ENCODE measurements around the gene MT1HL1. TPM values are rescaled to one million over a fixed set of nuclear protein-coding genes. Genes with fewer than 3 reads are reported as not detected.

The MT1HL1 gene
- total and polyA plus RNA-seq, 4 donors = 0.78 TPM; not detected in 3

DNA sequence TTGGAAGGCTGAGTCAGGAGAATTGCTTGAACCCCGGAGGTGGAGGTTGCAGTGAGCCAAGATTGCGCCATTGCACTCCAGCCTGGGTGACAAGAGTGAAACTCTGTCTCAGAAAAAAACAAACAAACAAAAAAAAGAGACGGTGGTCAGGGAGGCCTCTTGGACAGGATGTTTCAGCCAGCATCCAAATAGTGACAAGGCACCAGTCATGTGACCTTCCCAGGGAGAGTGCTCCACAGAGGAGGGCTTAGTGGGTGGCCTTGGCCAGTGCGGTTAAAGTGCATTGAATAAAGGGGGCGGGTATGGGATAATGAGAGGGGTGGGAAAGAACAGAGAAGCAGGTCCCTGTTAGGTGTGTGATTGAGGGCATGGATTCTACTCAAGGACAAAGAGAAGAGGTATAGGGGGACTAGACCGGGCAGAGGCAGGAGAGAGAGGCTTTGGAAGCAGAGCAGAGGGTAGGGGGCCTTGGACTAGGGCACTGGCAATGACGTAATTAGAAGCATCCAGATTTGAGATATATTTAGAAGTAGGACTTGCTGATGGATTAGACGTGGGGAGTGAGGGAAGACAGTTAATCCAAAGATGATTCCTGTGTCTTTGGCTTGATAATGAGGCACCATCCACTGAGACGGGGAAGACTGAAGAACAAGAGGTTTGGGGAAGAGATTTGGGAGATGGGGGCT is 25.8 kb upstream of the MT1HL1 start:
- WGBS = 62% methylated on average over 9 of the region's 9 CpGs
- Histone ChIP-seq H3K9me3 (ENCODE audit: control insufficient read depth in 4 of 4, low read length in 3 of 4) (no peaks in the 10 kb centered on the region), H3K27ac (ENCODE audit: low read depth in 1 of 2, low read length in 2 of 2) (no peak overlapping the region), H3K36me3 (ENCODE audit: control insufficient read depth in 4 of 4, insufficient read depth in 3 of 4, low read depth in 1 of 4, low read length in 3 of 4) (no peaks in the 10 kb centered on the region), H3K9ac (ENCODE audit: low read depth in 1 of 2, low read length in 2 of 2) (no peak overlapping the region), H3K27me3 (ENCODE audit: control insufficient read depth in 4 of 4, insufficient read depth in 4 of 4, low read length in 3 of 4) (peaks cover 0 to 4% (median 0%) of the 10 kb centered on the region in 4 donors), H3K4me3 (ENCODE audit: low read depth in 1 of 3, low read length in 3 of 3) (no peak overlapping the region), H3K4me1 (ENCODE audit: control insufficient read depth in 4 of 4, insufficient read depth in 4 of 4, low read length in 3 of 4) (no peaks in the 10 kb centered on the region)
- TF ChIP-seq HNF4G (IDR thresholded peaks at IDR 0.05) = no peak
- TF ChIP-seq NR2F2 (IDR thresholded peaks at IDR 0.05) = no peak
- TF ChIP-seq EGR1 (IDR thresholded peaks at IDR 0.05; ENCODE audit: low read depth in 2 of 2) = no peak
- TF ChIP-seq, protein P1, sequence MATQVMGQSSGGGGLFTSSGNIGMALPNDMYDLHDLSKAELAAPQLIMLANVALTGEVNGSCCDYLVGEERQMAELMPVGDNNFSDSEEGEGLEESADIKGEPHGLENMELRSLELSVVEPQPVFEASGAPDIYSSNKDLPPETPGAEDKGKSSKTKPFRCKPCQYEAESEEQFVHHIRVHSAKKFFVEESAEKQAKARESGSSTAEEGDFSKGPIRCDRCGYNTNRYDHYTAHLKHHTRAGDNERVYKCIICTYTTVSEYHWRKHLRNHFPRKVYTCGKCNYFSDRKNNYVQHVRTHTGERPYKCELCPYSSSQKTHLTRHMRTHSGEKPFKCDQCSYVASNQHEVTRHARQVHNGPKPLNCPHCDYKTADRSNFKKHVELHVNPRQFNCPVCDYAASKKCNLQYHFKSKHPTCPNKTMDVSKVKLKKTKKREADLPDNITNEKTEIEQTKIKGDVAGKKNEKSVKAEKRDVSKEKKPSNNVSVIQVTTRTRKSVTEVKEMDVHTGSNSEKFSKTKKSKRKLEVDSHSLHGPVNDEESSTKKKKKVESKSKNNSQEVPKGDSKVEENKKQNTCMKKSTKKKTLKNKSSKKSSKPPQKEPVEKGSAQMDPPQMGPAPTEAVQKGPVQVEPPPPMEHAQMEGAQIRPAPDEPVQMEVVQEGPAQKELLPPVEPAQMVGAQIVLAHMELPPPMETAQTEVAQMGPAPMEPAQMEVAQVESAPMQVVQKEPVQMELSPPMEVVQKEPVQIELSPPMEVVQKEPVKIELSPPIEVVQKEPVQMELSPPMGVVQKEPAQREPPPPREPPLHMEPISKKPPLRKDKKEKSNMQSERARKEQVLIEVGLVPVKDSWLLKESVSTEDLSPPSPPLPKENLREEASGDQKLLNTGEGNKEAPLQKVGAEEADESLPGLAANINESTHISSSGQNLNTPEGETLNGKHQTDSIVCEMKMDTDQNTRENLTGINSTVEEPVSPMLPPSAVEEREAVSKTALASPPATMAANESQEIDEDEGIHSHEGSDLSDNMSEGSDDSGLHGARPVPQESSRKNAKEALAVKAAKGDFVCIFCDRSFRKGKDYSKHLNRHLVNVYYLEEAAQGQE (IDR thresholded peaks at IDR 0.05) = no peak
- TF ChIP-seq RXRA (IDR thresholded peaks at IDR 0.05) = no peak
- TF ChIP-seq GABPA (IDR thresholded peaks at IDR 0.05 in 1 of 2, conservative IDR thresholded peaks at IDR 0.05 in 1 of 2) = no peak
- no peak for TF ChIP-seq HNF4A (conservative IDR thresholded peaks at IDR 0.05)
- no peak for TF ChIP-seq YY1 (IDR thresholded peaks at IDR 0.05)
- no peak for DNase-seq (ENCODE audit: low spot score)

DNA sequence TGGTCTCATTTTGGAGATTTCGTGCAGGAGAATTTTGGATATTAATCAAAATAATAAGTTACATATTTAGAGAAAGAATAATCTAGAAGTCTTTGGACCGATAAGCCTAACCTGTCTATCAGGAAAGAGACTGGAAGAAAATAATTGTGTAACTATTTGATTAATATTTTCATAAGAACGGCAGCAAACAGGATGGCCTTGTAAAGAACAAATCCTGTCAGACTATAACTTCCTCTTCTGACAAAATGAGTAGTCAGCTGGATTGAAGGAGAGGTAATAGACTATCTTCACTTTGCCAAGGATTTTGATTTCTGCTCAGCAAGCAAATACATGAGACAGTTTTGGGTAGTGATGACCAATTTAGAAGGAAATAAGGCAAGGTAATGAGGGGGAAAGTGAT is 25.0 kb upstream of the MT1HL1 start:
- Histone ChIP-seq H3K9ac (ENCODE audit: low read depth in 1 of 2, low read length in 2 of 2) (no peak overlapping the region), H3K9me3 (ENCODE audit: control insufficient read depth in 4 of 4, low read length in 3 of 4) (no peaks in the 10 kb centered on the region), H3K36me3 (ENCODE audit: control insufficient read depth in 4 of 4, insufficient read depth in 3 of 4, low read depth in 1 of 4, low read length in 3 of 4) (no peaks in the 10 kb centered on the region), H3K4me1 (ENCODE audit: control insufficient read depth in 4 of 4, insufficient read depth in 4 of 4, low read length in 3 of 4) (no peaks in the 10 kb centered on the region), H3K27ac (ENCODE audit: low read depth in 1 of 2, low read length in 2 of 2) (no peak overlapping the region), H3K27me3 (ENCODE audit: control insufficient read depth in 4 of 4, insufficient read depth in 4 of 4, low read length in 3 of 4) (peaks cover 0 to 4% (median 0%) of the 10 kb centered on the region in 4 donors), H3K4me3 (ENCODE audit: low read depth in 1 of 3, low read length in 3 of 3) (no peak overlapping the region)
- DNase-seq (ENCODE audit: low spot score) = no peak
- TF ChIP-seq, protein P2, sequence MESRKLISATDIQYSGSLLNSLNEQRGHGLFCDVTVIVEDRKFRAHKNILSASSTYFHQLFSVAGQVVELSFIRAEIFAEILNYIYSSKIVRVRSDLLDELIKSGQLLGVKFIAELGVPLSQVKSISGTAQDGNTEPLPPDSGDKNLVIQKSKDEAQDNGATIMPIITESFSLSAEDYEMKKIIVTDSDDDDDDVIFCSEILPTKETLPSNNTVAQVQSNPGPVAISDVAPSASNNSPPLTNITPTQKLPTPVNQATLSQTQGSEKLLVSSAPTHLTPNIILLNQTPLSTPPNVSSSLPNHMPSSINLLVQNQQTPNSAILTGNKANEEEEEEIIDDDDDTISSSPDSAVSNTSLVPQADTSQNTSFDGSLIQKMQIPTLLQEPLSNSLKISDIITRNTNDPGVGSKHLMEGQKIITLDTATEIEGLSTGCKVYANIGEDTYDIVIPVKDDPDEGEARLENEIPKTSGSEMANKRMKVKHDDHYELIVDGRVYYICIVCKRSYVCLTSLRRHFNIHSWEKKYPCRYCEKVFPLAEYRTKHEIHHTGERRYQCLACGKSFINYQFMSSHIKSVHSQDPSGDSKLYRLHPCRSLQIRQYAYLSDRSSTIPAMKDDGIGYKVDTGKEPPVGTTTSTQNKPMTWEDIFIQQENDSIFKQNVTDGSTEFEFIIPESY (IDR thresholded peaks at IDR 0.05) = no peak
- TF ChIP-seq JUND (IDR thresholded peaks at IDR 0.05) (no peak), FOXA1 (IDR thresholded peaks at IDR 0.05) (no peak), RXRA (IDR thresholded peaks at IDR 0.05) (no peak), NR2F2 (IDR thresholded peaks at IDR 0.05) (no peak), YY1 (IDR thresholded peaks at IDR 0.05) (no peak), HNF4A (conservative IDR thresholded peaks at IDR 0.05) (no peak), FOXA2 (IDR thresholded peaks at IDR 0.05) (no peak), EGR1 (IDR thresholded peaks at IDR 0.05; ENCODE audit: low read depth in 2 of 2) (no peak), GABPA (IDR thresholded peaks at IDR 0.05 in 1 of 2, conservative IDR thresholded peaks at IDR 0.05 in 1 of 2) (no peak), SP1 (IDR thresholded peaks at IDR 0.05) (no peak), TAF1 (conservative IDR thresholded peaks at IDR 0.05) (no peak), RAD21 (IDR thresholded peaks at IDR 0.05) (no peak), HNF4G (IDR thresholded peaks at IDR 0.05) (no peak)
- TF ChIP-seq, protein P1 (IDR thresholded peaks at IDR 0.05) = no peak
- TF ChIP-seq, protein P3, sequence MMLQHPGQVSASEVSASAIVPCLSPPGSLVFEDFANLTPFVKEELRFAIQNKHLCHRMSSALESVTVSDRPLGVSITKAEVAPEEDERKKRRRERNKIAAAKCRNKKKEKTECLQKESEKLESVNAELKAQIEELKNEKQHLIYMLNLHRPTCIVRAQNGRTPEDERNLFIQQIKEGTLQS (IDR thresholded peaks at IDR 0.05) = no peak
- TF ChIP-seq, protein P4, sequence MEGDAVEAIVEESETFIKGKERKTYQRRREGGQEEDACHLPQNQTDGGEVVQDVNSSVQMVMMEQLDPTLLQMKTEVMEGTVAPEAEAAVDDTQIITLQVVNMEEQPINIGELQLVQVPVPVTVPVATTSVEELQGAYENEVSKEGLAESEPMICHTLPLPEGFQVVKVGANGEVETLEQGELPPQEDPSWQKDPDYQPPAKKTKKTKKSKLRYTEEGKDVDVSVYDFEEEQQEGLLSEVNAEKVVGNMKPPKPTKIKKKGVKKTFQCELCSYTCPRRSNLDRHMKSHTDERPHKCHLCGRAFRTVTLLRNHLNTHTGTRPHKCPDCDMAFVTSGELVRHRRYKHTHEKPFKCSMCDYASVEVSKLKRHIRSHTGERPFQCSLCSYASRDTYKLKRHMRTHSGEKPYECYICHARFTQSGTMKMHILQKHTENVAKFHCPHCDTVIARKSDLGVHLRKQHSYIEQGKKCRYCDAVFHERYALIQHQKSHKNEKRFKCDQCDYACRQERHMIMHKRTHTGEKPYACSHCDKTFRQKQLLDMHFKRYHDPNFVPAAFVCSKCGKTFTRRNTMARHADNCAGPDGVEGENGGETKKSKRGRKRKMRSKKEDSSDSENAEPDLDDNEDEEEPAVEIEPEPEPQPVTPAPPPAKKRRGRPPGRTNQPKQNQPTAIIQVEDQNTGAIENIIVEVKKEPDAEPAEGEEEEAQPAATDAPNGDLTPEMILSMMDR (IDR thresholded peaks at IDR 0.05; ENCODE audit: low read depth, low read length, missing input control) = no peak
- TF ChIP-seq, protein P5, sequence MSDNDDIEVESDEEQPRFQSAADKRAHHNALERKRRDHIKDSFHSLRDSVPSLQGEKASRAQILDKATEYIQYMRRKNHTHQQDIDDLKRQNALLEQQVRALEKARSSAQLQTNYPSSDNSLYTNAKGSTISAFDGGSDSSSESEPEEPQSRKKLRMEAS (IDR thresholded peaks at IDR 0.05) = no peak
- 71% methylated on average over 3 of the region's 3 CpGs for WGBS
